GM21529 (cell line): ENCODE measurements around the gene SRSF2.
"Not testable (repeated sequence)": the region's sequence is repeated elsewhere in the genome, so short reads cannot be mapped to it uniquely, and the experiment has no call there.

Experiments used
- ATAC-seq: cut with Tn5 transposase; IDR thresholded peaks from one replicate; pipeline ENCODE4 v1.9.1; 2021; ENCODE audit not compliant: unreplicated experiment

The SRSF2 gene

DNA sequence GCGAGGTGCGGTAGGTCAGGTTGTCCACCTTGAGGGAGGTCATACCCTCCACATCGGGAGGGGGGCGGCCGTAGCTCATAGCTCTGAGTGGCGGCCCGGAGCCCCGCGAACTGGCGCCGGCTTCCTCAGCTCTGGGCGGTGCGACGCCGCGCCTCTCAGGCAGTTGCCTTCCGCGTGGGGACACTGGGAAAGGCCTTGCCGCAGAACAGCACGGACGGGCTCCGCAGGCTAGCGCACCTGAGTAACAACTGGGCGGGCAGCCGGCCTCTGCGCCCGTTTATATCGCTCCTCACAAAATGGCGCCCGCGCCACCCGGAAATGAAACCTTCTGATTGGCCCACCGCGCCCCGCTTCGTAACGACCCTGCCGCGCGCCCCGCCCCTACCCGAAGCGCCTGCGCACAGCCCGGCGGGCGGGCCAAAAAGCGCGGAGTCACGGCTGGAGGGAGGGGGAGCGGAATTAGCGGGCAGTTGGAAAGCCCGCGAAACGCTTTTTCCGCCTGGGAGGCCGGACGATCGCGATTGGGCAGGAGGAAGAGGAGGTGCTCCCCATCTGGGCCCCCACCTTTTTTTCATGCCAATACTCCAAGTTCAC, at the start of gene SRSF2:
Gene SRSF2, minus strand, starts transcription at position 250 of the 594 bp plus-strand sequence. Its CDS starts 171 bp downstream, at position 79.
- peak; percentile 65 for ATAC-seq

DNA sequence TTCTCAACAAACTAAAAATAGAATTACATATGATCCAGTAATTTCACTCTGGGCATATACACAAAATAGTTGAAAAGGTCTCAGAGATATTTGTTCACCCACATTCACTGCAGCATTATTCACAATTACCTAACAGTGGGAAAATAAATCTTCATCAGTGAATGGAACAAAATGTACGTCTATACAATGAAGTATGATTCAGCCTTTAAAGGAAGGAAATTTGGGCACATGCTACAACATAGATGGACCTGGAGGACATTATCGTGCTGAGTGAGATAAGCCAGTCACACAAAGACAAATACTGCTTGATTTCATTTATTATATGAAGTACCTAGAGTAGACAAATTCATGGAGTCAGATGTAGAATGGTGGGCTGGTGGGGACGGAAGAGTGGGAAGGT, 47.8 kb upstream of the SRSF2 start:
- ATAC-seq: no peak

DNA sequence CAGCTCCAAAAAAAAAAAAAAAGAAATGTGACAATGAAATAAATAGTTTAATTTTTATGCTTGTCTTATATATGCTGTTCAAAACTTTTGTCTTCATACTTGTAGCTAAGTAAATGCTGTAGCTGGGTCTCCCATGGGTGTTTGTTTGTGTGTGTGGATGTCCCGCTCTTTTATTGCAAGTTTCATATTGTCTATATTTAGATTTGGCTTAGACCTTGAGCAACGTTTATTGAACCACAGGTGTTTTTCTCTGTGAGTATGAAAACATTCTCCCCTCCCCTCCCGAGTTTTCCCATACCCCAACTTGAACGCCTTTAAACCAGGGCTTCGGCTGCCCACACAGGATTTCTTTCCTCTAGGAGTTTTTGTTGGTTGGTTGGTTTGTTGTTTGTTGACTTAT, 46.0 kb upstream of the SRSF2 start:
- no peak for ATAC-seq

GRCh38 chr17:76781056-76781982, 44.2 kb upstream of the SRSF2 start:
- ATAC-seq: no peak

- ATAC-seq: no peak
Measured at GRCh38 chr17:76775021-76775600, 38.0 kb upstream of the SRSF2 start.

DNA sequence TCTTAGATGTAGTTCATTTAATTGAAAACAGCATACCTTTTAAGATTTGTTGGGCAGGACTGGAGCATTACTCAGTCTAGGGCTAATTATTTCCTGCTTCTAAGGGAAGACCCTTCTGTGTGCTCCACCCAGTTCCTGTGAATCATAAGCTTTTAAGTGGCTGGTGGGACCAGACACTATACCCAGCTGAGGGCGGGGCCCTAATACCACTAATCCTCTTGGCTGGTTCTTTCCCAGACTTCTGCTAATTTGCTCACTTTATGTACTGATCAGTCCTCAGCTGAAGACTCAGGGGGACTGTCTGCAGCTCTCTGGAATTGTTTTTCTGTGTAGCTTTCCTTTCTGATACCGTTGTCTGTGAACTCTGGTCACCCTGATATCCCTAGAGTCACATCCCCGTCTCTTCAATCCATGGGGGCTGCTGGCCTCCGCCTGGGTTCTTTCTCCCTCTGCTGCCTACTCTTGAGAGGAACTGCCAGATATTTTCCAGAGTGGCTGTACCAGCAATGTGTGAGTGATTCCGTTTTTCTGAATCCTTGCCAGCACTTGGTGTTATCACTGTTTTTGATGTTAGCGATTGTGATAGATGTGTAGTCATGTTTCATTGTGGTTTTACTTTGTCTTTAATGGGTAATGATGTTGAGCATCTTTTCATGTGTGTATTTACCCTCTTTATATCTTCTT, 35.9 kb upstream of the SRSF2 start:
- no peak for ATAC-seq

DNA sequence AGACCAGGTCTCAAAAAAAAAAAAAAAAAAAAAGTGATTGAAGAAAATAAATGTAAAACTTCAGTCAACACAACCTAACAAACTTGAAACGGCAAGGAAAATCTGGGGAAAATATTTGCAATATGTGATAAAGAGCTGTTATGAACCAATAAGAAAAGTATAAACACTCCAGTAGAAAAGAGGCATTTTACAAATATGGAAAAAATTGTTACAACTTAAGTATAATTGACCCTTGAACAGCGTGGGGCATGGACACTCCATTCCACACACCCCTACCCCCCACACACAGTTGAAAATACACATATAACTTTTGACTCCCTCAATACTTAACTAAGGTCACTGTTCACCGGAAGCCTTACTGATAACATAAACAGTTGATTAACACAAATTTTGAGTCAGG, 21.4 kb upstream of the SRSF2 start:
- ATAC-seq: no peak

GRCh38 chr17:76757256-76757655, 20.1 kb upstream of the SRSF2 start:
- no peak for ATAC-seq

GRCh38 chr17:76755285-76755684, 18.2 kb upstream of the SRSF2 start:
- no peak for ATAC-seq

GRCh38 chr17:76753061-76753961, 16.2 kb upstream of the SRSF2 start:
- ATAC-seq: no peak

GRCh38 chr17:76752006-76752405, 14.9 kb upstream of the SRSF2 start:
- ATAC-seq: no peak

DNA sequence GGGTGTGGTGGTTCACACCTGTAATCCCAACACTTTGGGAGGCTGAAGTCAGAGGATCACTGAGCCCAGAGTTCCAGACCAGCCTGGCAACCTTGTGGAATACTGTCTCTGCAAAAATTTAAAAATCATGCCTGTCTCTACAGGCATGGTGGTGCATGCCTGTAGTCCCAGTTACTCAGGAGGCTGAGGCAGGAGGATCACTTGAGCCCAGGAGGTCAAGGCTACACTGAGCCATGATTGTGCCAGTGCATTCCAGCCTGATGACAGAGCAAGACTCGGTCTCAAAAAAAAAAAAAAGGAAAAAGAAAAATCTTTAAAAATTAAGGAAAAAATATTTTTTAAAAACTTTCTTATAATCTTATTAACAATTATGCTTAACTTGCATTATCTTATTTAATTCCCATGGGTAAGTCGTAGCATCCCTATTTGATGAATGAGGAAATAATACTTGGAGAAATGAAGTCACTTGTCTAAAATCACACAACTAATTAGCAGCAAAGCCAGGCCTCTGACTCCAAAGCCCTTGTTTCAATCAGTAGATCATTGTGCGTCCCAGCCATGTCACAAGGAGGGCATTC, 14.4 kb upstream of the SRSF2 start:
- ATAC-seq: no peak

DNA sequence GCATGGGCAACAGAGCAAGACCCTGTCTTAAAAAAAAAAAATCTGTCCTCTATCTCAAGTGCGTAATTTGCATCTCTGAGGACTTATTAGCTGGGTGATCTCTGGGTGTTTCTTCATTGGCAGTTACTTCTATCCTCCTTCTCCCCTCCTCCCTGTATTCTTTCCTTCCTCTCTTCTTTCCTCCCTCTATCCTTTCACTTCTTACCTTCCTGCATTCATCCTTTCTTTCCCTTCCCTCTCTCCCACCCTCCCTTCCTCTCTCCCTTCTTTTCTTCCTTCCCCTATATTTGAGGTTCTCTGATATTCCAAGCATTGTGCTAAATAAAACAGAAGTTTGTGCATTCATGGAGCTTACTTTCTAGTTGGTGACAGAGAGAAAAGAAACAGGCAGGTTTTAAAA, 11.5 kb upstream of the SRSF2 start:
- ATAC-seq: no peak

DNA sequence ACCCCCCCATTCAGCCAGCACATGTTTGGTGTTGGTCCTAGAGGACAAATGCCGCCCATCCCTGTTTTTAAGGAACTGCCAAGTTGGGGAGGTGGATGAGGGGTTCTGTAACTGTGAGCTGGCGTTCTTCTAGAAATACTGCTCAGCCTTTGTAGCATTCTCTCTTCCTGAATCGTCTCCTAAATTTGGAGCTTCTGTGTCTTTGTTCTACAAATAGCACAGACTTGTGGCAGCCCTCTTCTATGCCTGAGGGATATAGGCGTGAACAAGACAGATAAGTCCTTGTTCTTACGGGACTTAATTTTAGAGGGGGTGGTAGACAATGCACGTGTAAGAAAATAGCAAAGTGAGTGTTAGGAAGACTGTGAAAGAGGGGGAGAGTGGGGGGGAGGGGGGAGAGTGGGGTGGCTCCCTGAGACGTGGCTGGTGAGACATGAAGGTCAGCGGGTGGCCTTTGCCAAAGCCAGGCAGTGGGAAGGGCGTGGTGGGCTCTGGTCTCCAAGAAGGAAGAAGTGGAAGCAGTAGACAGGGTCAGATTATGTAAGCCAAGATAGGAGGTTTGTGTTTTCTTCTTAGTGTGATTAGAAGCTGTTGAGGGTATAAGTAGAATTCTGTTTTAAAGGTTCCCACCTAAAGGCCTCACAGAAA, 10.7 kb upstream of the SRSF2 start:
- no peak for ATAC-seq

- ATAC-seq: not testable (repeated sequence)
Measured at GRCh38 chr17:76745785-76746184, 8.7 kb upstream of the SRSF2 start.

DNA sequence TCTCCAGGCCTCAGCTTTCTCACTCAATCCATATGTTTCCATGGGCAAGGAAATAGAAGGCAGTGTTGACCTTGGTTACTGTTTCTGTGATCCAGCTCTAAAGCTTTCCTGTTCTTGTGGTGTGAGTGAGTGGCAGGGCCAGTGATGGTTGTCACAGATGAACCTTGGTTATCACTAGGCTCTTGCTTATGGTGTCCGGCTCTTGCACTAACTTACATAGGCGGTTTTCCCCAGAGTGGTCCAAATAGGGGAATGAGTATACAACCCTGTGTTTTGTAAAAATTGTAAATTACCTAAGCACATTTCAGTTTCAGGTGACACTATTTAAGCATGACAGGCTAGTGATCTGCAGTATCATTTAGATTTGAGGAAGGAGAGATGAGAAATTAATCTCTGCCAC, 7.6 kb upstream of the SRSF2 start:
- no peak for ATAC-seq

- ATAC-seq: no peak
Measured at GRCh38 chr17:76742958-76743357, 5.8 kb upstream of the SRSF2 start.

- no peak for ATAC-seq
Measured at GRCh38 chr17:76740329-76741118, 3.4 kb upstream of the SRSF2 start.
